Hematopoietic multipotent progenitor cell treated with erythropoietin and hydrocortisone succinate and interleukin-3 and kit ligand, for 6 days (in vitro differentiated cells): Measurements from ENCODE around the gene MCF2L.

Experiments
- DNase-seq: peaks from one replicate; pipeline ENCODE4 v3.0.0-alpha.2; 2015

The MCF2L gene

GRCh38 chr13:113086031-113086750 is 117.2 kb downstream of the MCF2L start:
- no peak for DNase-seq

GRCh38 chr13:113086991-113087922 is 118.2 kb downstream of the MCF2L start:
- no peak for DNase-seq

GRCh38 chr13:113087923-113088690 is 119.1 kb downstream of the MCF2L start:
- DNase-seq, result no peak

DNA sequence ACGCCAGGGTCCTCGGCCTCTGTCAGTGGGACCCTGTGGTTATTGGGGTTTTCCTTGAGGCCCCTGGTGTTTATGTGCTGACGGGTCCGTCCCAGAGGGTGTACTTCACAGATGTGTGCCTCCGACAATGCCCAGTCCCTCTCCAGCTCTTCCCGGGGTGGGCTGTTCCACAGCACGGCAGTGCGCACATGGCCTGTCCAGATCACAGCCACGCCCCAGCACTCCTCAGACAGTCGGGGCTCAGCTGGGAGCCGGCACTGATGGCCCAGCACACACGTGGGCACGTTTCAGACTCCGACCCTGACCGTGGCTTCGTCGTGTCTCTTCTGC is 119.6 kb downstream of the MCF2L start:
- no peak for DNase-seq

DNA sequence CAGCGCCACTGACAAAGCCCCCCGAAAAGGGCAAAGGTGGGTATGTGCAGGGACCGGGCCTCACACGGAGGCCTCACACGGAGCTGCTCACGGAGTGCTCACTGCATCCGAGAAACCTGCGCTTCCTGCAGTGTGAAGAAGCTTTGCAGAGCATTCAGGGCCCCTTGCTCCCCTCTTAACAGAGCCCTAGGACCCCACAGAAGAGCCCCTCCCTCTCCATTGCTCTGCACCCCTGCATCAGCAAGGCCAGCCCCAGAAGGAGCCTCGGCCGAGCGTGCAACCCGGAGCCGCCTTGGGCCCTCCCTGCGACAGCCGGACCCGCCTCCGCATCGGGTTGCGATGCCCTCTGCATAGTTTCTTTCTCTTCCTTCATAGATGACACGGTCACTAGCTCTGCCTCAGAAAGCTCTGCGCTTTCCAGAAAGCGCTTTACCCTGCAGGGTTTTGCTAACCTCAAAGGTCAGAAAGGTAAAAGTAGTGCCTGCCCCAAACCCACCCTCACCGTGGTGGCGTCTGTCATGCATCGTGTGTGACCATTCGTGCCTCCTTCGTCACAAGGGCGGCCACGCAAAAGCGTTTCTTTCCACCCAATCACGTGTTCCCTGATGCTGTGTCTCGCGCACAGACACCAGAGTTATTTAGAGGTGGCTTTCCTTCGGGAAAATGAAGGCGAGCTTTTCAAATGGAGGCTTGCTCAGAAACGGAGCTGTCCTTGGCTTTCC is 120.8 kb downstream of the MCF2L start:
- DNase-seq, result no peak

DNA sequence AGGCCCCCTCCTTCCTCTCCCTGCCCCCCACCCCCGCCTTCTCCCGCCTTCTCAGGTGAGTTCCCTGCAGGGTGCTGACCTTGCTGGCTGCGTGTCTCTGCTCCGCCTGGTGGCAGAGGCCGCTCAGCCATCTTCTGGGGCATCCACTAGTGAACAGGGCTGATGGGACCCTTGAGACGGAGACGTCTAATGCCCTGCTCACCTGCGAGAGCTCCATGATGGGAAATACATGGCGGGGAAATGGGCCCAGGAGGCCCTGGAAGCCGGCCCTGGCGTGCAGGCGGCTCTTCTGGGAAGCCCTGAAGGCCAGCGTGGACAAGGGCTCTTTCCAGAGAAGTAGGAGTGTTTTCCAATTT is 121.4 kb downstream of the MCF2L start:
- no peak for DNase-seq

DNA sequence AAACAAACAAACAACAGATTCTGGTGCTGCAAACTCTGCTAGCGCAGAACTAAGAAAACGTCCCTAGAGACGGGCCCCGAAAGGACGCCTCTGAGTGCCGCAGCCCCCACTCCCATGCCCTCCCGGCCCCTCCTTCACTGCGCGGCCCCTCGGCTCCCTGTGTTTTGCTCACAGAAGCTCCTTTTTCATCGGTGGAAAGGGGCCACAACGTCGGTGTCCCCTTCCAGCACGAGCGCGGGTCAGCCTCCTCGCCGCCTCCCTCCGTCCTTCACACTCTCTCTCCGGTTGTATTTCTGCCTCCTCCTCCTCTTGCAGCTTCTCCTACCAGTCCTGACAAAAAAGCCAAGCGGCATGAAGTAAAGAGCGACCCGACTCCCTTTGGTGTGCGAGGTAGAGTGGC is 121.8 kb downstream of the MCF2L start:
- DNase-seq, result no peak

DNA sequence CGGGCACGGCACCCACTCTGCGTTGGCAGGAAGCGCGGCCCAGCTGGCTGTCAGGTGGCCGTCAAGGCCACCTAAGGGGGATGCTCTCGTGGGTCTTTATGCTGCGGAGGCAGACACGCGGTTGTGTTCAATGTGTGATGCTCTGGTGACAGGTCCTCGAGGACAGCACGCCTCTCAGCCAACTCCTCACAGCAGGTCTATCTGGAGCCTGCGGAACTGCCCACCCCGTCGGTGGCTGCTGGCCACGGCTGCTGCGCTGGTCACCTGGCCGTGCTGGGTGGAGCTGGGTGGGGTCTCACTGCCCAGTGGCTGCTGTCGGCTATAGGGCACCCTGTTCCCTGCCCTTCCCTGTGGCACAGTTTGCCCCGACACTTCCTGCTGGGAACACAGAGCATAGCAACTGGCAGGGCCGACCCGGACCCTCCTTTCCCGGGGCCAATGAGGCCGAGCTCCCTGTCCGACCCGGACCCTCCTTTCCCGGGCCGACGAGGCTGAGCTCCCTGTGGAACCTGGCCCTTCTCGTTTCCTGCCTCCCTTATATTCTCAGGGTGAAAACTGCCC is 122.3 kb downstream of the MCF2L start:
- DNase-seq, result no peak

- no peak for DNase-seq
These were observed 123.1 kb downstream of the MCF2L start for GRCh38 chr13:113091891-113092775.

GRCh38 chr13:113092776-113093579 is 124.0 kb downstream of the MCF2L start:
- no peak for DNase-seq

- DNase-seq, result no peak
These were observed 124.8 kb downstream of the MCF2L start for GRCh38 chr13:113093580-113094409.

DNA sequence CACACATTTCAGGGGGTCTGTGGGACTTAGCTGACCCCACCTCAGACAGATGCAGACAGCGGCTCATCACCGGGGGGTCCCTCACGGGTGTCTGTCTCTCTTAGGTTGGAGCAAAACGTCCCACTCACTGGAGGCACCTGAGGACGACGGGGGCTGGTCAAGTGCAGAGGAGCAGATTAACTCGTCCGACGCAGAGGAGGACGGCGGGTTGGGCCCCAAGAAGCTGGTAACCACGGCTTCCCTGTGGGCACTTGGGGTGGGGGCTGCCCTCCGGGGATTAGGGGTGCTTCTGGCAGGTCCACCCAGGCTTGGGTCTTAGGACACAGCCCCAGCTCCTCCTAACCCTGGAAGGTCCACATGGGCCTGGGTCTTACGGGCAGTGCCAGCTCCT is 125.4 kb downstream of the MCF2L start:
- DNase-seq, result no peak

GRCh38 chr13:113095146-113096051 is 126.4 kb downstream of the MCF2L start:
- no peak for DNase-seq

GRCh38 chr13:113096052-113096744 is 127.2 kb downstream of the MCF2L start:
- DNase-seq, result no peak

- no peak for DNase-seq
These were observed 127.8 kb downstream of the MCF2L start for GRCh38 chr13:113096745-113097305.

GRCh38 chr13:113097651-113098050 is 128.6 kb downstream of the MCF2L start:
- no peak for DNase-seq

DNA sequence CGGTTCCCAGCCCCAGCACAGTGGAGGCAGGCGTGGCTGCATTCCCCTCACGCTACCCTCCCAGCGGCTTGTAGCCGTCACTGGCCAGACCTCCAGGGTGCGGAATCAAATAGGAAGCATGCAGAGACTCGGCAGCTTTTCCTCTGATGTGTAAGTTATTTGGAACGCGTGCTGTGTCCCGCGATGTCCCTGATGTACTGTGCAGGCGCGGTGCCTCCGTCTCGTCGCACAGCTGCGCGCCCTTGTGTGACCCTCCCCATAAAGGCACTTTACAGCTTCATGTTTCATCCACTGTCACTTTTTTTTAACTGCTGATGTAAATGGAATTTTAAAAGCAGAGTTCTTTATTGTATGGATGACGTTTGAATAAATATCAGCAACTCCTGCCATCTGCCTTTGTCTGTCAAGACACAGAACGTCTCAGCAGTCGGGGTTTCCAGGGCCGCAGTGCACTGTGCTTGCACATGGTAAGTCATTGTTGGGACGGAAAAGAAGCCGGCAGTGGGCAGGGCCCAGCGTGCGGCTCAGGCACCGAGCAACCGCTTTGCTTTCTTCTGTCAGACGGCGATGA is 129.2 kb downstream of the MCF2L start:
- DNase-seq, result no peak
